HUES6 (cell line): Measurements from ENCODE around the gene DGKA.
"Not testable (repeated sequence)": the region's sequence is repeated elsewhere in the genome, so short reads cannot be mapped to it uniquely, and the experiment has no call there.

Source experiments
- H3K27ac ChIP-seq: 2 replicates; pipeline ENCODE4 v1.7.0; 2013; ENCODE audit warnings: low read depth, mild to moderate bottlenecking, low read length, inconsistent platforms
- H3K27me3 ChIP-seq: 2 replicates; pipeline ENCODE4 v1.6.1; 2013; ENCODE audit warnings: low read length; ENCODE audit not compliant: control insufficient read depth, insufficient read depth
- H3K36me3 ChIP-seq: 2 replicates; pipeline ENCODE4 v1.6.1; 2013; ENCODE audit warnings: low read length; ENCODE audit not compliant: control insufficient read depth, insufficient read depth
- H3K4me1 ChIP-seq: 2 replicates; pipeline ENCODE4 v1.6.1; 2013; ENCODE audit warnings: low read length; ENCODE audit not compliant: control insufficient read depth, insufficient read depth
- H3K4me3 ChIP-seq: 2 replicates; pipeline ENCODE4 v1.5.1; 2013; ENCODE audit warnings: low read depth, low read length
- H3K9ac ChIP-seq: one replicate; pipeline ENCODE4 v1.6.1; 2013; ENCODE audit warnings: mild to moderate bottlenecking, low read length
- H3K9me3 ChIP-seq: 2 replicates; pipeline ENCODE4 v1.6.1; 2013; ENCODE audit warnings: low read depth, low read length; ENCODE audit not compliant: control insufficient read depth, insufficient read depth

The DGKA gene

DNA sequence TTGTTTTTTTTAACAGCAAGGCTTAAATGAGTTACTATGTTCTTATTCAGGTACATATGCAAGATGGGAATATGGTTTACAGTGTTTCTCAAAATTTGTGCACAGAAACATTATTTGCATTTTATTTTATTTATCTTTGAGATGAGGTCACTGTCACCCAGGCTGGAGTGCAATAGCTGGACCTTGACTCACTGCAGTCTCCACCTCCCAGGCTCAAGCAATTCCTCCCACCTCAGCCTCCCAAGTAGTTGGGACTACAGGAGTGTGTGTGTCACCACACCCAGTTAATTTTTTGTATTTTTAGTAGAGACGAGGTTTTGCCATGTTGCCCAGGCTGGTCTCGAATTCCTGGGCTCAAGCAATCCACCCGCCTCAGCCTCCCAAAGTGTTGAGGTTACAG, 11.9 kb upstream of the DGKA start:
- not testable (repeated sequence) for H3K9me3 ChIP-seq, H3K9ac ChIP-seq, H3K4me3 ChIP-seq, H3K27me3 ChIP-seq, H3K27ac ChIP-seq, H3K4me1 ChIP-seq
- H3K36me3 ChIP-seq, result peaks cover 37% of the 10 kb centered on the region

DNA sequence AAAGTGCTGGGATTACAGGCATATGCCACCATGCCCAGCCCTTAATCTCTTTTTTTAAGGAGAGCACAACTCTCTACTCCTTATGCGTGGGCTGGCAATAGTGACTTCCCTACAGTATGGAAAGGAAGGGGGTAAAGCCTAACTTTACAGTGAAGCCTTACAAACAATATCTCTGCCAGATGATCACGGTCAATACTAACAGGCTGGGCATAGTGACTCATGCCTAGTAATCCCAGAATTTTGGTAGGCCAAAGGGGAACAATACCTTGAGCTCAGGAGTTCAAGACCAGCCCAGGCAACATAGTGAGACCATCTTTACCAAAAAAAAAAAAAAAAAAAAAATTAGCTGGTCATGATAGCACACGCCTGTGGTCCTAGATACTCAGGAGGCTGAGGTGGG, 8.8 kb upstream of the DGKA start:
- H3K9ac ChIP-seq, result no peak overlapping the region
- H3K9me3 ChIP-seq, result no peaks in the 10 kb centered on the region
- no peak overlapping the region for H3K27ac ChIP-seq
- no peaks in the 10 kb centered on the region for H3K27me3 ChIP-seq
- no peak overlapping the region for H3K4me3 ChIP-seq
- peaks cover 31% of the 10 kb centered on the region for H3K36me3 ChIP-seq
- H3K4me1 ChIP-seq, result peaks cover 6% of the 10 kb centered on the region; the same call in 1 of the 2 replicates

DNA sequence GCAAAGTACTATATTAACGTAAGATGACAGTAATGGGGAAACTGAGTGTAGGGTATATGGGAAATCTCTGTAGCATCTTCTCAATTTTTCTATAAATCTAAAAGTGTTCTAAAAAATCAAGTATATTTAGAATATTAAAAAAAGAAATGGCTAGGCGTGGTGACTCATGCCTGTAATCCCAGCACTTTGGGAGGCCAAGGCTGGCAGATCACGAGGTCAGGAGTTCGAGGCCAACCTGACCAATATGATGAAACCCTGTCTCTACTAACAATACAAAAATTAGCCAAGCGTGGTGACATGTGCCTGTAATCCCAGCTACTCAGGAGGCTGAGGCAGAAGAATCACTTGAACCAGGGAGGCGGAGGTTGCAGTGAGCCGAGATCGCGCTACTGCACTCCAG, 7.3 kb upstream of the DGKA start:
- H3K36me3 ChIP-seq, result peaks cover 29% of the 10 kb centered on the region
- H3K27ac ChIP-seq, result not testable (repeated sequence)

DNA sequence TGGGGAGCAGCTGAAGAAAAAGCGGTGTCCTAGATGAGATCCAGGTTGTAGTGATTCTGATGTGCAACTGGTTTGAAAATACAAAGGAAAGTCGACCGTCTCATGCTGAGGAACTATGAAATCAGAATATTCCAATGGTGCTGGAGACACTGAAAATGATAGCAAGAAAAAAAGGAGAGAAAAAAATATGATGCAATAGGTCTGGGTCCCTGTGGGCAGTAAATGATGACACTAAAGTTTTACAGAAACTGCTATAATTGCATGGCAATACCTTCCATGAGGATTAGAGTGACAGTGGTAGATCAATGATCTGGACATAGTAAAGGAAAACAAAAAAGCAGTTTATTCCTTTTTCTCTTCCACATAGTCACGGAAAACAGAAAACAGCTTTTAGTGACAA, 5.6 kb upstream of the DGKA start:
- Histone ChIP-seq H3K27ac (no peak overlapping the region), H3K9ac (no peak overlapping the region), H3K27me3 (no peaks in the 10 kb centered on the region), H3K4me3 (peak overlapping the region; percentile 99; the same call in 1 of the 2 replicates), H3K9me3 (no peaks in the 10 kb centered on the region), H3K4me1 (peaks cover 8% of the 10 kb centered on the region; the same call in 1 of the 2 replicates), H3K36me3 (peaks cover 29% of the 10 kb centered on the region)

More for the DNA sequence above, 7.3 kb upstream of the DGKA start:
- not testable (repeated sequence) for H3K9me3 ChIP-seq, H3K4me3 ChIP-seq, H3K4me1 ChIP-seq, H3K9ac ChIP-seq, H3K27me3 ChIP-seq

DNA sequence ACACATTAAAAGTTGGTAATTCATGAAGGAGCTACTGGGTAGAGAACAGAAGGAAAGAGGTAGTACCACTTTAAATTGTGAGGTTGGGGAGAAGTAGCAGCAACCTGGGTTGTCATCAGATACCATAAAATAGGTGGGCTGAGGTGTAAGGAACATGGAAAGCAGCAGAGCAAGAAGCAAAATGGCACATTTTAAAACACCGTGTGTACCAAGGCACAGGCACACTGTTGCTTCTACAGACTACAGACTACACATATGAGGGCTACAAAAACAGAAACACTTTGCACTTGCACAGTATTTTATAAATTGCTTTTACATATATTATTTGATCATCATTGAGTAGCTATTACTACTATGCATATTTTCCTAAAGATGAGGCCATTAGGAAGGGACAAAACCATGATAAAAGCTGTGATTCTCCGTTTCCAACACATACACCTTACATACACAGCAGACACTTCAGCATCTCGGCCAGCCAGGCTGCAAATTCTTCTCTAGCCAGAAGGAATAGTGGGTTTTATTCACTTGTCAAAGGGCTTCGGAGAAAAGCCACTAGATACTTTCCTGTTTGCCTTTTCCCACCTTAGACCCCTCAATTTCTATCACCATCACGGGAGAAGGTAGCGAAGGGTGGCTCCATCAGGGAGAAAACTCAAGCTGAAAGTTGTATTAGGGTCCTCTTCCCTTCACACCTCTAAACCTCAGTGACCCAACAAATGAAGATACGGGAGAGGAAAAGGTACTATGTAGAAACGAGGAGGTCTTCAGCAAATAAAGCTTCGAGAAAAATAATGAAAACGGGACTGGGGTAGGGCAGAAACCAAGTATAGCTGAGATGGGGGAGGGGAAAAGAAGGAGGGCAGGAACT, 4.9 kb upstream of the DGKA start:
- H3K27me3 ChIP-seq, result 0 out of 2 replicates have a peak, but pooled peaks cover under 1% of the 10 kb centered on the region
- H3K4me1 ChIP-seq, result peaks cover 11% of the 10 kb centered on the region
- H3K9me3 ChIP-seq, result no peaks in the 10 kb centered on the region
- peak overlapping the region; percentile 99 for H3K4me3 ChIP-seq
- H3K36me3 ChIP-seq, result peaks cover 24% of the 10 kb centered on the region
- peak overlapping the region; percentile 96 for H3K9ac ChIP-seq
- peak overlapping the region; percentile 93 for H3K27ac ChIP-seq

DNA sequence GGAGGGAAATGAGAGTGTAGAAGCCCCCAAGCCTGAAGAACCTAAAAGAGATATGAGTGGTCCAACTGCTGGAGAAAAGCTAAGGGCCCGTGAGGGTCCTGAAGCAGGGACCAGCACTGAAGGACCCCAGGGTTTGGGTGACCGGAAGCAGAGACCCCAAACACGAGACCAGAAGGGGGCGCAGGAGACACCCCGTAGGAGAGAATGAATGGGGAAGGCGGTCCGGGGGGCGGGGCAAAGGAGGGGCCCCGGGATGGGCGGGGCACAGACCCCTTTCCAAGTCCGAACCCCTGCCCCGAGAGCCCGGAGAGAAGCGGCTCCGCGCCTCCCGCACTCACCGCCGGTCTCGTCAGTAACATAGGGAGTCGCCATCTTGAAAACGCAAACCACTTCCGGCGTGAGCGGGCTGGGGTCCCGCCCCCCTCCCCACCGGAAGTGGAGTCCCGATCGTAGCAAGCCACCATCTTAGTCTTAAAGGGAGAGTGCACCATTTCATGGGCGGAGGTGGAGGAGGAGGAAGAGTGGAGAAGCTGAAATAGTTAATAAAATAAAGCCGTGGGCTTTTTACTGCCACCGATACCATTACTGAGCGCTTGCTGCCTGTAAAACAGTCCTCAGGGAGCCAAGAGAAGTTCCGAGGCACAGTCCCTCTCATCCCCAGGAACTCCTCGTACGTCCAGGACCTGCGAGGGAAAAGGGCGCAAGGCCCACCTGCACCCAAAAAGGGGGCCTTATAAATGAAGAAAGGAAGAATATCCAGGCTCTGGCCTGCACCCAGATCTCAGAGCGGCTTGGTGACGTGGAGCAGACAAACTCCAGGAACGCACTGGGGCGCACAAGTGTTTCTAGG, 4.0 kb upstream of the DGKA start:
- Histone ChIP-seq H3K9me3 (no peaks in the 10 kb centered on the region), H3K36me3 (peaks cover 21% of the 10 kb centered on the region), H3K4me3 (peak overlapping the region; percentile 99), H3K27ac (peak overlapping the region; percentile 93), H3K4me1 (peaks cover 16% of the 10 kb centered on the region), H3K9ac (peak overlapping the region; percentile 96), H3K27me3 (peaks cover 5% of the 10 kb centered on the region; the same call in 1 of the 2 replicates)

DNA sequence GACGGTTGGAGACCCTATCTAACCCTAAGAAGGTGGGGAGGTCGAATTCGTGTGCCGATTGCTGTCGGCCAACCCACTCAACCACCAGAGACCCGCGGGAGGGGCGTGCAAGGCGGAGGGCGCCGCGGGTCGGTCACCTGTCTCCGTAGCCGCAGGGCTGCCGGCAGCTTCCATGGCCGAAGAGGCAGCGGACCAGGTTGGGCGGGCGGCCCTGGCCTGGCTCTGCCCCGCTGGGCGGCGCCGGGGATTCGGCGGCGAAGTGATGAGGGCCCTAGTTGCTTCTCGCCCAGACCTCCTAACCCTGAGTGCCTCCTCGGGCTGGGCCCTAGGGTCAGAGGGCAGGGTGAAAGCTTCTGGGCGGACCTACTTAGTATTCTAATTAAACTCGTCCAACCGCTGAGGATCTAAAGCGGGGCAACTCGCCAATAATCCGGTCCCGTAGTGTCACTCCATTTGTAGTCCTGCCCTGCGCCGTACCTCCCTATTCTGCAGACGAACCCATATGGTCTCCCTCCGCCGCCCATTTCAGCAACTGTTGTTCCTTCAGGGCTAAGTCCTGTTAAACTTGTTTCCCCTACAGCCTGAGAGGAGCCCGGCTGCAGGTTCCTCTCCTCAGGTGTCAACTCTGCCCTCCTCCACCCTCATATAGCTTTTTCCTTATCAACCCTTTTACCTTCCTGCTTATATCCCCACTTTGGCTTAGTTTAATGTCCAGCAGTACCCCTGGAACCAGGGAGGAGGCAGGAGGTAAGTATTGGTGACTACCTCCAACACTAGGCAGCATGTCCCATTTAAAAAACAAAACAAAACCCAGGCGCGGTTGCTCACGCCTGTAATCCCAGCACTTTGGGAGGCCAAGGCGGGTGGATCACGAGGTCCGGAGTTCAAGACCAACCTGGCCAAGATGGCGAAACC, 3.1 kb upstream of the DGKA start, which contains the start of gene PYM1:
PYM1 (minus strand) TSS at position 307 of the 915 bp plus-strand sequence; CDS start at position 174, 133 bp downstream.
- H3K36me3 ChIP-seq, result peaks cover 14% of the 10 kb centered on the region
- H3K9ac ChIP-seq, result peak within 1 kb of the TSS; percentile 96
- H3K9me3 ChIP-seq, result no peaks in the 10 kb centered on the region
- H3K4me3 ChIP-seq, result peak within 1 kb of the TSS; percentile 99
- peak within 1 kb of the TSS; percentile 93 for H3K27ac ChIP-seq
- peaks cover 13% of the 10 kb centered on the region for H3K27me3 ChIP-seq
- H3K4me1 ChIP-seq, result peaks cover 22% of the 10 kb centered on the region

DNA sequence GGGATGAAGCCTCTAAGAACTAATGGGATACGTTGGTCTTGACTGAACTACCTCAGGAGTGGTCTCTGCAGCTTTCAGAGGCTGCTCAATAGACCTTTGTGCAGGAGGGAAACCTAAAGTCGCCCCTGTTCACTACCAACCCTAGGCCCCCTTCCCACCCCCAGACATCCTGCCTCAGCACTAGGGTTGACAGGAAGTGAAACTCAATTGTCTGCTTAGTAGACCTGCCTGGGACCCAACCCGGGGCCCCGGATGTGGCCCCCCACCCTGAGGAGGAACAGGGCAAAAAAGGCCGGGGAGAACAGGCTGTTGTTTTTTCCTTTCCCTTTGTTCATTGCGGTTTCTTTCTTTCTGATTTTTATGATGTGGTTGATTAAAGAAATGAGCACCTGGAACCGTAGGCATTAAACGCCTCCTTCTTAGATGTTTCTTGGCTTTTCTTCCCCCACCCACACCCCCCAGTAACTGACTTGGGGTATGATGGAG, 1.6 kb upstream of the DGKA start:
- Histone ChIP-seq H3K27ac (no peak overlapping the region), H3K27me3 (peaks cover 25% of the 10 kb centered on the region), H3K4me3 (no peak overlapping the region), H3K9ac (no peak overlapping the region), H3K9me3 (no peaks in the 10 kb centered on the region), H3K36me3 (peaks cover 9% of the 10 kb centered on the region), H3K4me1 (peaks cover 26% of the 10 kb centered on the region)

DNA sequence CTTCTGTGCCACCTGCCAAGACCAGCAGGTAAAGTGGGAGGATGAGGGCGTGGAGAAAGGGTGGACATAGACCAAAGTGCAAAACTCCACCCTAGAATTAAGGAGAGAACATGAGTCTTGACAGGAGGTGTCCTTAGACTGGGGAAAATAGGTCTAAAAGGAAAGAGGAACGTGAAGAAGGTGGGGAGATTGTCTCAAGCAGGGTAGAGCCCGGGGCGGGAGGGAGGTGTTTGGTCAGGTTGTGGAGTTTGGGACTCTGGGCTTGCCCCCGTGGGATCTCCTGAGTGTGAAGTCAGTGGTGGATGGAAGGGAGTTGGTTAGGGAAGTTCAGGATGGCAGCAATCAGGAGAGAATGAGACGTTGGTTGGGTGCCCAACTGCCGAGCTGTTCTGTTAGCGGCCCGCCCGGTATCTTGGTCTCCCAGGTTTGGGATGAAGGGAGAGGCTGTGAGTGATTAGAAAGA, 386 bp downstream of the DGKA start:
- Histone ChIP-seq H3K27me3 (peaks cover 28% of the 10 kb centered on the region), H3K36me3 (0 out of 2 replicates have a peak, but pooled peaks cover 3% of the 10 kb centered on the region), H3K27ac (no peak overlapping the region), H3K9me3 (no peaks in the 10 kb centered on the region), H3K9ac (no peak overlapping the region), H3K4me1 (peaks cover 20% of the 10 kb centered on the region), H3K4me3 (peak overlapping the region; percentile 63)
